RWPE1 (cell line): Measurements from ENCODE around the gene JUND.

Experiments
- CTCF ChIA-PET: fragments of 350-600 bp; sonication (Branson Sonifier 250); formaldehyde crosslinking; extraction: SDS; loops from one replicate; lab custom pipeline; 2021; lab: Yijun Ruan, JAX
- POLR2A ChIA-PET: fragments of 400-600 bp; formaldehyde crosslinking; extraction: SDS; loops from one replicate; lab custom pipeline; 2020; ENCODE audit warnings: antibody characterized with exemption; ENCODE audit not compliant: low non-redundant PET; lab: Yijun Ruan, JAX
- DNase-seq: peaks from one replicate; pipeline ENCODE4 v3.0.0; 2012; ENCODE audit warnings: low spot score
- H3K27ac ChIP-seq: fragments of 450-650 bp; 2 replicates; pipeline ENCODE4 v1.5.1; 2017
- CTCF ChIP-seq: fragments of 450-650 bp; conservative IDR thresholded peaks from 2 replicates; pipeline ENCODE4 v1.5.1; 2017; ENCODE audit warnings: low read depth, mild to moderate bottlenecking

JUND gene

GRCh38 chr19:18254546-18255503 is 26.6 kb downstream of the JUND start:
- no peak for DNase-seq
- CTCF ChIA-PET, result interaction anchor here (0.6 to 1.1 kb wide), 8 partner anchors 22 to 159 kb away, joined by 3 to 4 read pairs (median 3); no protein-coding TSS in a partner anchor
- TF ChIP-seq CTCF, result peak; percentile 14; the same call in 1 of the 2 replicates
- no peak overlapping the region for H3K27ac ChIP-seq
- POLR2A ChIA-PET, result interaction anchor here (0.6 kb wide), 1 partner anchor 1468 kb away, joined by 8 read pairs; no protein-coding TSS in a partner anchor

GRCh38 chr19:18253716-18254115 is 27.7 kb downstream of the JUND start:
- peak; percentile 48 for DNase-seq
- CTCF ChIA-PET, result interaction anchor here (0.7 to 2.8 kb wide), 6 partner anchors 10 to 161 kb away, joined by 3 to 16 read pairs (median 4); partner anchors contain the start of gene RAB3A
- POLR2A ChIA-PET, result no interaction called here
- H3K27ac ChIP-seq, result no peak overlapping the region; the same call in 1 of the 2 replicates
- no peak for TF ChIP-seq CTCF

GRCh38 chr19:18253130-18253529 is 28.3 kb downstream of the JUND start:
- CTCF ChIA-PET, result interaction anchor here (0.6 to 2.8 kb wide), 11 partner anchors 8 to 307 kb away, joined by 3 to 21 read pairs (median 11); partner anchors contain the start of gene RAB3A
- TF ChIP-seq CTCF, result no peak
- no peak overlapping the region for H3K27ac ChIP-seq
- no peak for DNase-seq
- POLR2A ChIA-PET, result interaction anchor here (0.9 kb wide), 1 partner anchor 70 kb away, joined by 4 read pairs; the partner anchor contains the start of gene LSM4

- no peak overlapping the region for H3K27ac ChIP-seq
These were observed 29.1 kb downstream of the JUND start for GRCh38 chr19:18252370-18252717.

DNA sequence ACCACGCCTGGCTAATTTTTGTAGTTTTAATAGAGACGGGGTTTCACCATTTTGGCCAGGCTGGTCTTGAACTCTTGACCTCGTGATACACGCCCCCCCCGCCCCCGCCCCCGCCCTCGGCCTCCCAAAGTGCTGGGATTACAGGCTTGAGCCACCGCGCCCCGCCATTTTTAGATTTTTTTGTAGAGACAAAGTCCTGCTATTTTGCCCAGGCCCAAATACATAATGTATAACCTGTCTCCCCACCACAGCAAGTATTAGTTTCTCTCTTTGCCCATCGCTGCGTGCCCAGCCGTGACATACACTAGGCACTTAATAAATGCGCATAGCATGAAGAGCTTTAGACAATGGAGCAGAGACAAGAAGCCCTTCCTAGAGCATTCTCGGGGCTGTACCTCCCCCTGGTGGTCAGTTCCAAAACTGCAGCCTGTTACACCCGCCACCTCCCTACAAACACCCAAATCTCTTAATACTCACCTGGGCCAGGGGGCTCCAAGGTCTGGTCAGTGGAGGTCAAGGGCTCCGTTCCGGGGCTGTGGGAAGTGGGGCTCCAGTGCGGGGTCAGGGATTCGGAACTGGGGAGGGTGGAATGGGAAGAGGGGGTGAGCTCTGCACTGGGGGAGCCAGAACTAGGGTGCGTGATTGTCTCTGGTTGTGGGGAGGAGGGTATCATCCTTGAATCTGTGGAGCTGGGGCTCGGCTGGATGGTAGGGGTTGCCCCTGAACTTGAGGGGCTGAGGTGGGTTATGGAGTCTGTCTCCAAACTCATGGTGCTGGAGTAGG is 29.6 kb downstream of the JUND start:
- ChIA-PET CTCF (interaction anchor here (0.5 to 2.8 kb wide), 33 partner anchors 9 to 200 kb away, joined by 3 to 21 read pairs (median 5); partner anchors contain the start of gene RAB3A), POLR2A (interaction anchor here (0.9 kb wide), 1 partner anchor 71 kb away, joined by 4 read pairs; the partner anchor contains the start of gene LSM4)
- peak; percentile 84 for DNase-seq
- TF ChIP-seq CTCF, result peak; percentile 94
- no peak overlapping the region for H3K27ac ChIP-seq

More at GRCh38 chr19:18252370-18252717, 29.1 kb downstream of the JUND start:
- POLR2A ChIA-PET, result interaction anchor here (0.9 kb wide), 1 partner anchor 71 kb away, joined by 4 read pairs; the partner anchor contains the start of gene LSM4
- DNase-seq, result no peak
- CTCF ChIA-PET, result interaction anchor here (0.6 to 2.8 kb wide), 25 partner anchors 8 to 306 kb away, joined by 3 to 21 read pairs (median 6); partner anchors contain the start of gene RAB3A
- no peak for TF ChIP-seq CTCF
